GM12874 (cell line): ENCODE data around the gene PRM2.
A peak's percentile ranks its signal among the peaks of the same experiment; 100 is the strongest.

Experiments
- CTCF ChIP-seq: IDR thresholded peaks from 2 replicates; pipeline ENCODE4 v1.5.1; 2011; ENCODE audit warnings: low read depth, mild to moderate bottlenecking, control low read depth, low read length, moderate library complexity; ENCODE audit not compliant: insufficient read depth

The PRM2 gene

GRCh38 chr16:11257131-11257938 lies 18.9 kb downstream of the PRM2 start:
- TF ChIP-seq CTCF, result peak; percentile 76

DNA sequence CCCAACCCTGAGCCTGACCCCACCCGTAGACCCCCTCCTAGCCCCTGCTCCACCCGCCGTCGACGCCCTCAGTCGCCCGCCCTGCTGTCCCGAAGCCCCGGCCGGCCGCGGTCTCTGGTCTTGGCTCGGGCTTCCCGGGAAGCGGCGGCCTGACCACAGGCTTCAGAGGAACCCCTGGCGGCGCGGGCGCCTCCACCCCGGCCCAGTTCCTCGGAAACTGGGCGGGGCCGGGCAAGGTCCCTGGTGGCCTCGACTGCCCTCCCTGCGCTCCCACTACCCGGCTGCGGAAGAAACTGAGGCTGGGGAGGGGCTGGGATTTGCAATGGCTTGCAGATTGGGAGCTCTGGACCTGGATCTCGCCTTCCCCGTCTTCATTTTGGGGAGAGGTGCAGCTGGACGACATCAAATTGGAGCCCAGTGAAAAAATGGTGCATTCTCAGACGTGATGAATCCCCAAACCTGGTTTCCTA lies 19.6 kb downstream of the PRM2 start:
- no peak for TF ChIP-seq CTCF

- peak; percentile 83 for TF ChIP-seq CTCF
These were observed 20.3 kb downstream of the PRM2 start, which contains the start of gene SOCS1 for GRCh38 chr16:11255737-11256660. Gene SOCS1, minus strand, starts transcription at chr16:11256204. Its CDS starts 726 bp downstream, at chr16:11255478.

DNA sequence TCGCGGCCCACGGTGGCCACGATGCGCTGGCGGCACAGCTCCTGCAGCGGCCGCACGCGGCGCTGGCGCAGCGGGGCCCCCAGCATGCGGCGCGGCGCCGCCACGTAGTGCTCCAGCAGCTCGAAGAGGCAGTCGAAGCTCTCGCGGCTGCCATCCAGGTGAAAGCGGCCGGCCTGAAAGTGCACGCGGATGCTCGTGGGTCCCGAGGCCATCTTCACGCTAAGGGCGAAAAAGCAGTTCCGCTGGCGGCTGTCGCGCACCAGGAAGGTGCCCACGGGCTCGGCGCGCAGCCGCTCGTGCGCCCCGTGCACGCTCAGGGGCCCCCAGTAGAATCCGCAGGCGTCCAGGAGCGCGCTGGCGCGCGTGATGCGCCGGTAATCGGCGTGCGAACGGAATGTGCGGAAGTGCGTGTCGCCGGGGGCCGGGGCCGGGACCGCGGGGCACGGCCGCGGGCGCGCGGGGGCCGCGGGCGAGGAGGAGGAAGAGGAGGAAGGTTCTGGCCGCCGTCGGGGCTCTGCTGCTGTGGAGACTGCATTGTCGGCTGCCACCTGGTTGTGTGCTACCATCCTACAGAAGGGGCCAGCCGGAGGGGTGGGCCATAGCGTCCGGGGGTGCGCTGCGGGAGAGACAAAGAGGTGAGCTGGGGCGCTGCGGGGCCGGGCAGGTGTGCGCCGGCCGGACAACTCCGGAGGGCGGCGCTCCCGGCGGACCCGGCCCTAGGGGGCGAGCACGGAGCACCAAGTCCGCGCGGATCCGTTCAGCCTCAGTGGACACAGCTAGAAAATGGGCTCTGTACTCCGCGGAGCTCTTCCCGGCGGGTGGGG lies 21.2 kb downstream of the PRM2 start:
- TF ChIP-seq CTCF, result peak; percentile 51

DNA sequence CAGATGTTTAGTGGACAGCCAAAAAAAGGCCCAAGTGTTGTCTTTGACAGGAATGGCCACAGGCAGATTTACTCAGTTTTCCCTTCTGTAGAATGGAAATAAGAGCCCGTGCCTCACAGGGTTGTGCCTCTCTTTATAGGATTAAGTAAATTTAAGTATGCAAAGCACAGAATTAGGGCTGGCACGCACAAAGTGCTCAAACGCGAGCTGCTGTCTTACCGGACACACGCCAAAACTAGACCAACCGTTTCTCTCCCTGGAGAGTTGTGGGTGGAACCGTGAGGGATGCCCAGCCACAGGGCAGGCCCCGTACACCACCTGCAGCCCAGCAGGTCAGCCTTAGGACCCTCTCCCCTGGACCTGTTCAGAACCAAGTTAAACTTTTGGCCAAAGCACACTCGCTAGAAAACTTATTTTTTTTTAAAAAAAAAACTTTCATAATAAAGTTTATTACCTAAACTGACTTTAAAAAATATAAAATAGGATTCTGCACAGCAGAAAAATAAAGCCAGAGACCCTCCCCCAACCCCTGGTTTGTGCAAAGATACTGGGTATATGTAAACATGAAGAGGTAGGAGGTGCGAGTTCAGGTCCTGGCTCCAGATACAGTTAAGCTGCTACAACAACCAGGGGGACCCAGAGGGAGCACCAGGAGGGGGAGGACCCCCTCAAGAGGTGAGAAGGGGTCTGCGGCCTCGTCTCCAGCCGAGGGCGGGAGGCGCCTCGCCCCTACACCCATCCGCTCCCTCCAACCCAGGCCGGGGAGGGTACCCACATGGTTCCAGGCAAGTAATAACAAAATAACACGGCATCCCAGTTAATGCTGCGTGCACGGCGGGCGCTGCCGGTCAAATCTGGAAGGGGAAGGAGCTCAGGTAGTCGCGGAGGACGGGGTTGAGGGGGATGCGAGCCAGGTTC lies 22.0 kb downstream of the PRM2 start:
- TF ChIP-seq CTCF, result no peak

DNA sequence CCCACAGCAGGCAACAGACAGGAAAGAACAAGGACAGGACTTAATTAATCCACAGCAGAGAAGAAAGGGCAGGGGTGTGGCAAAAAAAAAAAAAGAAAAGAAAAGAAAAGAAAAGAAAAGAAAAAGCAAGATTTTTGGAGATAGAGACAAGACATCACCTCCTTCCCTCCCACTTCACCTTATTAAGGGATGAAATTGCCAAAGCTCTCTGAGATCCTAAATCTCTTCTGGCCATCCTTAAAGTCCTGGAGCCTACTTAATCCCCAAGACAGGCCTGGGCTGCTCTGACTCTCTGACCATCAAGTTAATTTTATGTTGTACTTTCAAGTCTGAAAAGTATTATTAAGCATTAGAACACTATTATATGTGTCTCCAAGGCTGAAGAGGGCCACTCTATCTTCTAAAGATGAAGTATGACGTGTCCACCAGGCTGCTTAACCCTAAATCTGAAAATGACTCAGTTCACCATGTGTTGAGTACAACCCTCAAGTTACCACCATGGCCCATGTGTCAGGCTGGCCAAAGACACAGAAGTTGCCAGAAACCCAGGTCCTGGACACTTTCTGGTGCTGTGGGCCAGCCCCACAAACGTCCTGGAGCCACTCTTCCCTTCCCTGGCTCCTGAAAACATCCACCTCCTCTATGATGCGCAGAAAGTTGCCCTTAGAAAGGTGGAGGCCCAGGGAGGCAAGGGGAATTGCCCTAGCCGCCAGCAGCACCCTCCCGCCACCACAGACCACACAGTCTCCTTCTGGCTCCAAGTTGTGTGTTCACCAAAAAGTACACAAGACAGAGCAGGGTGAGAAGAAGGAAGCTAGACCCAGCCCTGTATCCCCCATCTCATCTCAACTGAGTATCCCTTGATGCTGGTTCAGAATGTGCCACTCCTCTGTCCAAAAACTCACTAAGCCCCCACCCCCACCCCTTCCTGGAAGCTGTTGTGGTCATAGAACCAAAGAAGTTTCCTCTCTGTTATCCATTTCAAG lies 23.0 kb downstream of the PRM2 start:
- TF ChIP-seq CTCF, result no peak
